ENCODE results near the gene HTRA3. TPM values are rescaled to one million over a fixed set of nuclear protein-coding genes. Genes with fewer than 3 reads are reported as not detected.

Gene HTRA3
- total and polyA plus RNA-seq, 2 experiments from 2014 or later, result 1.3 to 3.6 TPM

DNA sequence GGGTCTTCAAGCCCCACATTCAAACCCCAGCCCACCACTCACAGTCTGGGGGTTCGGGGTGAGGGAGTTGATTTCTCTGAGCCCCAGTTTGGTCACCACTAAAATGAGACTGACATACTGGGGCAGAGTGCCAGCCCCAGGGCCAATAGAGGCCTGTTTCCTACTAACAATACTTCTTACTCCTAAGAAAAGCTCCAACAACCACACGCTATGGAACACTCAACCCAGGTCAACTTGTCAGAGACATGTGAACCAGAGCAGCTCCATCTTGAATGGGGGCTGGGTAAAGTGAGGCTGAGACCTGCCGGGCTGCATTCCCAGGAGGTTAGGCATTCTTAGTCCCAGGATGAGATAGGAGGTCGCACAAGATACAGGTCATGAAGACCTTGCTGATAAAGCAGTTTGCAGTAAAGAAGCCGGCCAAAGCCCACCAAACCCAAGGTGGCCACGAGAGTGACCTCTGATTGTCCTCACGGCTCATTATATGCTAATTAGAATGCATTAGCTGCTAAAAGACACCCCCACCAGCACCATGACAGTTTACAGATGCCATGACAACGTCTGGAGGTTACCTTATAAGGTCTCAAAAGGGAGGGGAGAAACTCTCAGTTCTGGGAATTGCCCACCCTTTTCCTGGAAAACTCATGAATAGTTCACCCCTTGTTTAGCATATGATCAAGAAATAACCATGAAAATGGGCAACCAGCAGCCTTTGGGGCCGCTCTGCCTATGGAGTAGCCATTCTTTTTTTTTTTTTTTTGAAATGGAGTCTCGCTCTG, 26.6 kb upstream of the HTRA3 start:
- no peak overlapping the region for H3K27ac ChIP-seq (ENCODE audit: low read depth)
- DNase-seq (ENCODE audit: low spot score) (no peak), ATAC-seq (no peak)
- H3K27me3 ChIP-seq (ENCODE audit: insufficient read depth), result no peaks in the 10 kb centered on the region
- H3K79me2 ChIP-seq (replicated peaks; ENCODE audit: insufficient read depth), result no peaks in the 10 kb centered on the region
- H3K4me2 ChIP-seq, result no peak overlapping the region
- Mint-ChIP-seq H3K9me3 (no peaks in the 10 kb centered on the region), H3K4me3 (no peak overlapping the region), H3K4me1 (peaks cover 5% of the 10 kb centered on the region; the same call in 1 of the 3 replicates), H3K27me3 (ENCODE audit: insufficient read depth, low read depth, poor library complexity) (peaks cover 8% of the 10 kb centered on the region), H3K27ac (no peak overlapping the region), H3K36me3 (ENCODE audit: low read depth) (no peaks in the 10 kb centered on the region)
- H3K36me3 ChIP-seq (ENCODE audit: insufficient read depth), result no peaks in the 10 kb centered on the region
- H3F3A ChIP-seq (replicated peaks; ENCODE audit: low read depth), result no peaks in the 10 kb centered on the region
- peak overlapping the region; percentile 93 for H2AFZ ChIP-seq
- no peaks in the 10 kb centered on the region for H4K20me1 ChIP-seq (replicated peaks; ENCODE audit: insufficient read depth)
- H3K9me2 ChIP-seq (ENCODE audit: insufficient read depth), result no peaks in the 10 kb centered on the region
- no peak overlapping the region for H3K4me3 ChIP-seq
- H3K4me1 ChIP-seq (ENCODE audit: insufficient read depth), result no peaks in the 10 kb centered on the region
- TF ChIP-seq CTCF (conservative IDR thresholded peaks at IDR 0.05; ENCODE audit: low read depth in 2 of 2), result no peak
- TF ChIP-seq POLR2AphosphoS5 (IDR thresholded peaks at IDR 0.05; ENCODE audit: low read depth), result no peak
- no peak for TF ChIP-seq NANOG (IDR thresholded peaks at IDR 0.05; ENCODE audit: borderline replicate concordance)
- no peak for TF ChIP-seq REST (IDR thresholded peaks at IDR 0.05; ENCODE audit: unreplicated experiment)
- no peak for TF ChIP-seq JUNB (IDR thresholded peaks at IDR 0.05; ENCODE audit: unreplicated experiment)
- TF ChIP-seq ZNF114 (CRISPR knock-in tag; IDR thresholded peaks at IDR 0.05), result no peak
- TF ChIP-seq CREB1 (CRISPR knock-in tag; IDR thresholded peaks at IDR 0.05; ENCODE audit: low read depth), result no peak
- no peak for TF ChIP-seq EZH2 (IDR thresholded peaks at IDR 0.05; ENCODE audit: low read depth, unreplicated experiment)
- TF ChIP-seq EZH2phosphoT487 (IDR thresholded peaks at IDR 0.05; ENCODE audit: unreplicated experiment), result no peak
